ENCODE measurements around the gene PTPRQ. TPM values are rescaled to one million over a fixed set of nuclear protein-coding genes. Genes with fewer than 3 reads are reported as not detected.

The PTPRQ gene
- total RNA-seq, 2 experiments from 2014 or later: not detected

GRCh38 chr12:80498059-80498728, 54.2 kb downstream of the PTPRQ start:
- Mint-ChIP-seq H3K4me3 (no peak overlapping the region), H3K27ac (no peak overlapping the region), H3K9me3 (no peaks in the 10 kb centered on the region), H3K27me3 (no peaks in the 10 kb centered on the region), H3K36me3 (no peaks in the 10 kb centered on the region), H3K4me1 (no peaks in the 10 kb centered on the region)
- DNase-seq: no peak

GRCh38 chr12:80504389-80505163, 60.5 kb downstream of the PTPRQ start:
- no peak for DNase-seq
- Mint-ChIP-seq H3K9me3 (peaks cover 1% of the 10 kb centered on the region), H3K27me3 (no peaks in the 10 kb centered on the region), H3K36me3 (no peaks in the 10 kb centered on the region), H3K4me3 (no peak overlapping the region), H3K27ac (no peak overlapping the region), H3K4me1 (no peaks in the 10 kb centered on the region)

- H3K27me3 Mint-ChIP-seq: peaks cover 10% of the 10 kb centered on the region
- no peaks in the 10 kb centered on the region for H3K4me1 Mint-ChIP-seq
- no peaks in the 10 kb centered on the region for H3K36me3 Mint-ChIP-seq
- H3K9me3 Mint-ChIP-seq: peaks cover 3% of the 10 kb centered on the region
- no peak overlapping the region for H3K27ac Mint-ChIP-seq
- H3K4me3 Mint-ChIP-seq: no peak overlapping the region
- no peak for DNase-seq
These were observed 65.9 kb downstream of the PTPRQ start for GRCh38 chr12:80509781-80510556.

GRCh38 chr12:80512781-80513180, 68.7 kb downstream of the PTPRQ start:
- Mint-ChIP-seq H3K4me1 (no peaks in the 10 kb centered on the region), H3K27me3 (peaks cover 10% of the 10 kb centered on the region), H3K9me3 (peaks cover 9% of the 10 kb centered on the region), H3K4me3 (no peak overlapping the region), H3K27ac (no peak overlapping the region), H3K36me3 (no peaks in the 10 kb centered on the region)
- no peak for DNase-seq

- DNase-seq: no peak
- H3K4me1 Mint-ChIP-seq: no peaks in the 10 kb centered on the region
- H3K4me3 Mint-ChIP-seq: no peak overlapping the region
- H3K27me3 Mint-ChIP-seq: peaks cover 10% of the 10 kb centered on the region
- no peaks in the 10 kb centered on the region for H3K36me3 Mint-ChIP-seq
- H3K9me3 Mint-ChIP-seq: peaks cover 12% of the 10 kb centered on the region
- no peak overlapping the region for H3K27ac Mint-ChIP-seq
These were observed 69.2 kb downstream of the PTPRQ start for GRCh38 chr12:80513211-80513610.

- H3K27me3 Mint-ChIP-seq: peaks cover 7% of the 10 kb centered on the region
- H3K27ac Mint-ChIP-seq: no peak overlapping the region
- no peaks in the 10 kb centered on the region for H3K4me1 Mint-ChIP-seq
- H3K4me3 Mint-ChIP-seq: no peak overlapping the region
- H3K9me3 Mint-ChIP-seq: peaks cover 14% of the 10 kb centered on the region
- H3K36me3 Mint-ChIP-seq: peaks cover 1% of the 10 kb centered on the region
- DNase-seq: no peak
These were observed 73.6 kb downstream of the PTPRQ start for GRCh38 chr12:80517655-80518054.

- Mint-ChIP-seq H3K27ac (no peak overlapping the region), H3K4me1 (no peaks in the 10 kb centered on the region), H3K36me3 (no peaks in the 10 kb centered on the region), H3K4me3 (no peak overlapping the region), H3K27me3 (no peaks in the 10 kb centered on the region), H3K9me3 (peaks cover 2% of the 10 kb centered on the region)
- DNase-seq: no peak
These were observed 87.6 kb downstream of the PTPRQ start for GRCh38 chr12:80531646-80532045.

- Mint-ChIP-seq H3K27ac (no peak overlapping the region), H3K27me3 (no peaks in the 10 kb centered on the region), H3K4me1 (no peaks in the 10 kb centered on the region), H3K4me3 (no peak overlapping the region), H3K36me3 (no peaks in the 10 kb centered on the region), H3K9me3 (no peaks in the 10 kb centered on the region)
- no peak for DNase-seq
These were observed 95.0 kb downstream of the PTPRQ start for GRCh38 chr12:80539029-80539428.

- no peak for DNase-seq
- Mint-ChIP-seq H3K36me3 (no peaks in the 10 kb centered on the region), H3K9me3 (no peaks in the 10 kb centered on the region), H3K27me3 (no peaks in the 10 kb centered on the region), H3K4me1 (no peaks in the 10 kb centered on the region), H3K27ac (no peak overlapping the region), H3K4me3 (no peak overlapping the region)
These were observed 105.3 kb downstream of the PTPRQ start for GRCh38 chr12:80549298-80549697.

GRCh38 chr12:80551897-80552296, 107.9 kb downstream of the PTPRQ start:
- H3K9me3 Mint-ChIP-seq: no peaks in the 10 kb centered on the region
- H3K27ac Mint-ChIP-seq: no peak overlapping the region
- H3K36me3 Mint-ChIP-seq: no peaks in the 10 kb centered on the region
- DNase-seq: no peak
- H3K27me3 Mint-ChIP-seq: no peaks in the 10 kb centered on the region
- no peak overlapping the region for H3K4me3 Mint-ChIP-seq
- H3K4me1 Mint-ChIP-seq: no peaks in the 10 kb centered on the region

GRCh38 chr12:80553316-80553715, 109.3 kb downstream of the PTPRQ start:
- no peak for DNase-seq
- Mint-ChIP-seq H3K27me3 (no peaks in the 10 kb centered on the region), H3K27ac (no peak overlapping the region), H3K9me3 (no peaks in the 10 kb centered on the region), H3K36me3 (no peaks in the 10 kb centered on the region), H3K4me3 (no peak overlapping the region), H3K4me1 (no peaks in the 10 kb centered on the region)

- H3K27ac Mint-ChIP-seq: no peak overlapping the region
- H3K9me3 Mint-ChIP-seq: no peaks in the 10 kb centered on the region
- H3K27me3 Mint-ChIP-seq: no peaks in the 10 kb centered on the region
- no peaks in the 10 kb centered on the region for H3K36me3 Mint-ChIP-seq
- H3K4me3 Mint-ChIP-seq: no peak overlapping the region
- H3K4me1 Mint-ChIP-seq: no peaks in the 10 kb centered on the region
- no peak for DNase-seq
These were observed 112.5 kb downstream of the PTPRQ start for GRCh38 chr12:80556566-80556965.

GRCh38 chr12:80559766-80560165, 115.7 kb downstream of the PTPRQ start:
- H3K27ac Mint-ChIP-seq: no peak overlapping the region
- H3K36me3 Mint-ChIP-seq: no peaks in the 10 kb centered on the region
- no peaks in the 10 kb centered on the region for H3K9me3 Mint-ChIP-seq
- no peak for DNase-seq
- no peaks in the 10 kb centered on the region for H3K4me1 Mint-ChIP-seq
- H3K4me3 Mint-ChIP-seq: no peak overlapping the region
- no peaks in the 10 kb centered on the region for H3K27me3 Mint-ChIP-seq

GRCh38 chr12:80565271-80565670, 121.2 kb downstream of the PTPRQ start:
- no peak overlapping the region for H3K27ac Mint-ChIP-seq
- DNase-seq: no peak
- H3K36me3 Mint-ChIP-seq: no peaks in the 10 kb centered on the region
- H3K4me3 Mint-ChIP-seq: no peak overlapping the region
- peaks cover 6% of the 10 kb centered on the region for H3K9me3 Mint-ChIP-seq
- H3K27me3 Mint-ChIP-seq: no peaks in the 10 kb centered on the region
- H3K4me1 Mint-ChIP-seq: no peaks in the 10 kb centered on the region

- H3K9me3 Mint-ChIP-seq: peaks cover 7% of the 10 kb centered on the region
- H3K36me3 Mint-ChIP-seq: no peaks in the 10 kb centered on the region
- H3K4me1 Mint-ChIP-seq: no peaks in the 10 kb centered on the region
- no peak for DNase-seq
- H3K4me3 Mint-ChIP-seq: no peak overlapping the region
- no peak overlapping the region for H3K27ac Mint-ChIP-seq
- H3K27me3 Mint-ChIP-seq: no peaks in the 10 kb centered on the region
These were observed 123.4 kb downstream of the PTPRQ start for GRCh38 chr12:80567401-80567800.

All from activated naive CD8-positive, alpha-beta T cell treated with anti-CD3 and anti-CD28 coated beads for 36 hours (primary cell).